KMS-11 (cell line): Measurements from ENCODE around the gene ECD.
A peak's percentile ranks its signal among the peaks of the same experiment; 100 is the strongest.

Experiments used
- H2AFZ ChIP-seq: fragments of 200-600 bp; sonication (generic); 2 replicates; pipeline ENCODE4 v1.6.1; 2016; ENCODE audit warnings: antibody characterized with exemption, mixed run types, low read depth
- H3K27ac ChIP-seq: fragments of 200-600 bp; sonication (generic); 2 replicates; pipeline ENCODE4 v1.6.1; 2016; ENCODE audit warnings: mild to moderate bottlenecking, mixed run types
- H3K27me3 ChIP-seq: fragments of 200-600 bp; sonication (generic); 2 replicates; pipeline ENCODE4 v1.6.1; 2017; ENCODE audit warnings: mild to moderate bottlenecking, low read depth, mixed run types, moderate library complexity; ENCODE audit not compliant: insufficient read depth
- H3K36me3 ChIP-seq: fragments of 200-600 bp; sonication (generic); 2 replicates; pipeline ENCODE4 v1.6.1; 2017; ENCODE audit warnings: mild to moderate bottlenecking, mixed run types; ENCODE audit not compliant: insufficient read depth
- H3K4me1 ChIP-seq: fragments of 200-600 bp; sonication (generic); 2 replicates; pipeline ENCODE4 v1.6.1; 2016; ENCODE audit warnings: mild to moderate bottlenecking, low read depth, mixed run types; ENCODE audit not compliant: poor library complexity, severe bottlenecking
- H3K4me2 ChIP-seq: fragments of 200-600 bp; sonication (generic); 2 replicates; pipeline ENCODE4 v1.7.0; 2016; ENCODE audit warnings: mild to moderate bottlenecking, mixed run types
- H3K4me3 ChIP-seq: fragments of 200-600 bp; sonication (generic); IDR thresholded peaks from 2 replicates; pipeline ENCODE4 v1.6.1; 2017; ENCODE audit warnings: low read depth, low read length, mixed read lengths; ENCODE audit not compliant: insufficient read depth
- H3K79me2 ChIP-seq: fragments of 200-600 bp; sonication (generic); 2 replicates; pipeline ENCODE4 v1.6.1; 2016; ENCODE audit warnings: low read depth, mixed run types; ENCODE audit not compliant: insufficient read depth
- H3K9ac ChIP-seq: fragments of 200-600 bp; sonication (generic); 2 replicates; pipeline ENCODE4 v1.6.1; 2016; ENCODE audit warnings: mild to moderate bottlenecking, mixed run types
- H4K20me1 ChIP-seq: fragments of 200-600 bp; sonication (generic); 2 replicates; pipeline ENCODE4 v1.6.1; 2016; ENCODE audit warnings: mild to moderate bottlenecking, mixed run types; ENCODE audit not compliant: insufficient read depth
- CTCF ChIP-seq: fragments of 200-600 bp; sonication (generic); conservative IDR thresholded peaks from 2 replicates; pipeline ENCODE4 v1.6.1; 2017; ENCODE audit warnings: low read depth, mild to moderate bottlenecking, antibody characterized with exemption, low read length, moderate library complexity, mixed read lengths

The ECD gene

DNA sequence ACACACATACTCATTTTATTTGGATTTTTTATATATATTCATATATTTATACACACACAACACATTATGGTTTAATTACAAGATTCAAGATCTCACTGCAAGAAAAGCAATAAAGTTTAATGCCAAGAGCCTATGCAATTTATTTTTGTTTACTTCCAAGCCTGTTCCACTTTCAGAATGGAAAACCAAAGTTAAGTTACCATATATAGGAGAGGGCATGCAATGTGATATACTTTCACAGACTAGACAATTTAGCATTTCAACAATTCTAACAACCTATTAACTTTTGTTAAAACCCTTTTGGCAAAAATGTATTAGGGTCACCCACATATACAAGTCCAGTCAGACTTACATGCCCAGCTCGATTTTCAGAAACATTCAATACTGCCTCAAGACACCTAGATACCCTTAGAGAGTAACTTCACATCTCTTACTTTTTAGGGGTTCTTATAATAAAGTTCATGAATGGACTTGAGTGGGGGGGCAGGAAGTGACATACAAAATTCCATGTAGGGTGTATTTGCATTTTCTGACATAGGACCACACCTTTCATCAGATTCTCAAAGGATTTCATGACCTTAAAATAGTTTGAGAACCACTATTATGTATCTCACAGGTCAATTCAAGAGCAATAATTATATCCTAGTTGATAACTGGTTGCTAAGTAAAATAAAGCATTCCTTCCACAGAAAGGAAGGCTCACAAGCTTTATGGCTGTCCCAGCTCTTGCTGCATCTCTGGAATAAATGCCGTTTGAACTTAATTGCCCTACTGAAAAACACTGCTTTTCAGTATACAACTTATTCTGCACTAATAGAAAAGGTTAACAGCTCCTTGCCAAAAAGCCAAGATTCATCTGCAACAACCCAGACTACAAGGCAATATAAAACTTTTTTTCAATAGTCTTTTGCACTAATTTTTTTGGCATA lies 73.6 kb downstream of the ECD start:
- no peak overlapping the region for H3K4me3 ChIP-seq
- no peaks in the 10 kb centered on the region for H4K20me1 ChIP-seq
- no peak overlapping the region for H2AFZ ChIP-seq
- H3K79me2 ChIP-seq, result peaks cover 20% of the 10 kb centered on the region
- H3K9ac ChIP-seq, result no peak overlapping the region
- H3K27ac ChIP-seq, result no peak overlapping the region
- H3K4me2 ChIP-seq, result peak overlapping the region; percentile 50
- H3K27me3 ChIP-seq, result no peaks in the 10 kb centered on the region
- TF ChIP-seq CTCF, result no peak
- no peaks in the 10 kb centered on the region for H3K36me3 ChIP-seq
- peaks cover 18% of the 10 kb centered on the region for H3K4me1 ChIP-seq

GRCh38 chr10:73092830-73093229 lies 75.0 kb downstream of the ECD start:
- H3K79me2 ChIP-seq, result peaks cover 20% of the 10 kb centered on the region
- no peak for TF ChIP-seq CTCF
- no peak overlapping the region for H3K4me2 ChIP-seq
- no peak overlapping the region for H3K27ac ChIP-seq
- no peaks in the 10 kb centered on the region for H3K27me3 ChIP-seq
- H4K20me1 ChIP-seq, result no peaks in the 10 kb centered on the region
- H3K4me1 ChIP-seq, result peaks cover 29% of the 10 kb centered on the region
- no peak overlapping the region for H3K4me3 ChIP-seq
- H3K36me3 ChIP-seq, result no peaks in the 10 kb centered on the region
- no peak overlapping the region for H2AFZ ChIP-seq
- H3K9ac ChIP-seq, result no peak overlapping the region

DNA sequence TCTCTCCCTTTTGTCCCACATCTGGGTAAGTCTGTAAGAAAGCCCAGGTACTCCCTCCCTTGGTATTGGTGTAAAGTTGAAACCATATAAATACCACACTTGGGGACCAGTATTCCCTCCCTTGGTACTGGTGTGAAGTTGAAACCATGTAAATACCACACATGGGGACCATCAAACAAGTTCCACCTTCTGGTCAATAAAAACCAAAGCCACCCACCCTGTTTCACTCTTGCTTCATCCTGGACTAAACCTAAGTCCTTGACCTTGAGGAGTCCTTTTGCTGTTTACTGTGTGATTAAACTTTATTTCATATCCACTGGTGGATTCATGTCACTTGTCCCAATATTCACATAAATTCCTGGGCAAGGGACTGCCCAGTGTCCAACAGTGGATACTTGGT lies 79.5 kb downstream of the ECD start:
- no peaks in the 10 kb centered on the region for H3K27me3 ChIP-seq
- no peak overlapping the region for H3K4me2 ChIP-seq
- H2AFZ ChIP-seq, result no peak overlapping the region
- peaks cover 6% of the 10 kb centered on the region; the same call in 1 of the 2 replicates for H3K79me2 ChIP-seq
- H3K4me1 ChIP-seq, result peaks cover 13% of the 10 kb centered on the region
- no peaks in the 10 kb centered on the region for H3K36me3 ChIP-seq
- no peak overlapping the region for H3K27ac ChIP-seq
- H4K20me1 ChIP-seq, result no peaks in the 10 kb centered on the region
- H3K4me3 ChIP-seq, result no peak overlapping the region
- TF ChIP-seq CTCF, result no peak
- H3K9ac ChIP-seq, result no peak overlapping the region

- Histone ChIP-seq H3K27me3 (no peaks in the 10 kb centered on the region), H3K79me2 (no peaks in the 10 kb centered on the region), H3K4me2 (no peak overlapping the region), H2AFZ (no peak overlapping the region), H3K9ac (no peak overlapping the region), H3K4me3 (no peak overlapping the region), H4K20me1 (no peaks in the 10 kb centered on the region), H3K4me1 (peaks cover 13% of the 10 kb centered on the region), H3K27ac (no peak overlapping the region), H3K36me3 (no peaks in the 10 kb centered on the region)
- TF ChIP-seq CTCF, result no peak
Observed at GRCh38 chr10:73086816-73087215, 81.0 kb downstream of the ECD start.
